Measurements from ENCODE around the gene TNRC6C. TPM values are rescaled to one million over a fixed set of nuclear protein-coding genes. Genes with fewer than 3 reads are reported as not detected.

Gene TNRC6C
- total and polyA plus RNA-seq, 2 of the 13 experiments (the other 11 are each of a cell fraction or from before 2014, with no cell fraction given), result 0.66 to 4.9 TPM

DNA sequence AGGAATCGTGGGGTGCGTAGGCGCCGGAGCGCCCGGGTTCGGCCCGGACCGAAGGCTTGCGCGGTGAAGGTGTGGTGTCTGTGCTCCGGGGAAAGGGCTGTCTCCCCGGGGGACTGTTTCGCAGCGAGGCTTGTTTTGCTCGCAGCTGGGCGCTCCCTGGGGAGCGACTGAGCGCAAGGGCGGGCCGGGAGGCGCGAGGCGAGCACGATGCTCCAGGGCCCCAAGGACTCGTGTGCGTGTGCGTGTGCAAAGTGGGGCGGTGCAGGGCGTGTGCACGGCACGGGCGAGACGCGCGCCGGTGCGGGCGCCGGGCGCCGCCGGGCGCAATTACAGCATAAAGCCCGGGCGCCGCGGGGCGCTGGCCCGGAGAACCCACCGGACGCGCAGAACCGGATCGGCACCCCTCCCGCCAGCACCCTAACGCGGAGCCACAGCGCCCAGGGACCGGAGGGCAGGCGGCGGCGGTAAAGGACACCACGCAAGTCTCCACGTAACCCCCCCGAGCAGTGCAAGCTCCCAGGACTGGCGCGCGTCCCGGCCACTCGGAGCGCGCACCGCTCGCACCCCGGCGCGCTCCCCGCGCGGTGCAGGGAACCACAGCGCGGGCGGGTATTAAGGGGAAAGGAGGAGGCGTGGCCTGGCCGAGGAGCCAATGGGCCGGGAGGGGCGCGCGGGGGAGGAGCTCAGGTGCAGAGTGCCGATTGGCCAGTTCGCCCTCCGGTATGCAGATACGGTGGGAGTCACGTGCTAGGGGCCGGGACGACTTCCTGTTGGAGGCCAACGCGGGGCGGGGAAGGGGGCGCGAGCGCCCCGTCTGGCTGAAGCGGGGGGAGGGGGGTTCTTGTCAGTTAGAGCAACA is at the start of gene TNRC6C (continued):
- TF ChIP-seq, protein P1, sequence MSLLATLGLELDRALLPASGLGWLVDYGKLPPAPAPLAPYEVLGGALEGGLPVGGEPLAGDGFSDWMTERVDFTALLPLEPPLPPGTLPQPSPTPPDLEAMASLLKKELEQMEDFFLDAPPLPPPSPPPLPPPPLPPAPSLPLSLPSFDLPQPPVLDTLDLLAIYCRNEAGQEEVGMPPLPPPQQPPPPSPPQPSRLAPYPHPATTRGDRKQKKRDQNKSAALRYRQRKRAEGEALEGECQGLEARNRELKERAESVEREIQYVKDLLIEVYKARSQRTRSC (CRISPR knock-in tag; IDR thresholded peaks at IDR 0.05; ENCODE audit: low read depth), result peak; percentile 93; the same call in 1 of the 2 replicates
- TF ChIP-seq ZNF703 (CRISPR knock-in tag; IDR thresholded peaks at IDR 0.05; ENCODE audit: borderline replicate concordance) (peak; percentile 91; the same call in 1 of the 2 replicates), HNF4A (CRISPR knock-in tag; IDR thresholded peaks at IDR 0.05) (no peak), FOXA3 (CRISPR knock-in tag; IDR thresholded peaks at IDR 0.05) (no peak; the same call in none of the 2 replicates), ZFX (CRISPR knock-in tag; IDR thresholded peaks at IDR 0.05; ENCODE audit: low read depth) (peak; percentile 89), ZNF264 (CRISPR knock-in tag; IDR thresholded peaks at IDR 0.05) (peak; percentile 85), TEAD2 (CRISPR knock-in tag; IDR thresholded peaks at IDR 0.05) (peak; percentile 19; the same call in 1 of the 2 replicates), TOE1 (CRISPR knock-in tag; IDR thresholded peaks at IDR 0.05) (peak; percentile 74; the same call in 1 of the 2 replicates), HOXA3 (CRISPR knock-in tag; IDR thresholded peaks at IDR 0.05) (peak; percentile 77; the same call in 1 of the 2 replicates), SCMH1 (CRISPR knock-in tag; IDR thresholded peaks at IDR 0.05; ENCODE audit: borderline replicate concordance) (no peak), STAT5B (CRISPR knock-in tag; IDR thresholded peaks at IDR 0.05) (peak; percentile 82), SOX13 (IDR thresholded peaks at IDR 0.05) (peak; percentile 74; the same call in 1 of the 2 replicates), SOX13 (CRISPR knock-in tag; conservative IDR thresholded peaks at IDR 0.05 in 1 of 2, IDR thresholded peaks at IDR 0.05 in 1 of 2) (peak in 1 of 2 experiments; percentile 29; a peak in 1 of 4 replicates)
- TF ChIP-seq, protein P2, sequence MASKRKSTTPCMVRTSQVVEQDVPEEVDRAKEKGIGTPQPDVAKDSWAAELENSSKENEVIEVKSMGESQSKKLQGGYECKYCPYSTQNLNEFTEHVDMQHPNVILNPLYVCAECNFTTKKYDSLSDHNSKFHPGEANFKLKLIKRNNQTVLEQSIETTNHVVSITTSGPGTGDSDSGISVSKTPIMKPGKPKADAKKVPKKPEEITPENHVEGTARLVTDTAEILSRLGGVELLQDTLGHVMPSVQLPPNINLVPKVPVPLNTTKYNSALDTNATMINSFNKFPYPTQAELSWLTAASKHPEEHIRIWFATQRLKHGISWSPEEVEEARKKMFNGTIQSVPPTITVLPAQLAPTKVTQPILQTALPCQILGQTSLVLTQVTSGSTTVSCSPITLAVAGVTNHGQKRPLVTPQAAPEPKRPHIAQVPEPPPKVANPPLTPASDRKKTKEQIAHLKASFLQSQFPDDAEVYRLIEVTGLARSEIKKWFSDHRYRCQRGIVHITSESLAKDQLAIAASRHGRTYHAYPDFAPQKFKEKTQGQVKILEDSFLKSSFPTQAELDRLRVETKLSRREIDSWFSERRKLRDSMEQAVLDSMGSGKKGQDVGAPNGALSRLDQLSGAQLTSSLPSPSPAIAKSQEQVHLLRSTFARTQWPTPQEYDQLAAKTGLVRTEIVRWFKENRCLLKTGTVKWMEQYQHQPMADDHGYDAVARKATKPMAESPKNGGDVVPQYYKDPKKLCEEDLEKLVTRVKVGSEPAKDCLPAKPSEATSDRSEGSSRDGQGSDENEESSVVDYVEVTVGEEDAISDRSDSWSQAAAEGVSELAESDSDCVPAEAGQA (IDR thresholded peaks at IDR 0.05; ENCODE audit: low read depth), result no peak; the same call in 1 of the 2 replicates
- TF ChIP-seq, protein P2 (CRISPR knock-in tag; IDR thresholded peaks at IDR 0.05; ENCODE audit: borderline replicate concordance), result peak; percentile 88; the same call in 1 of the 2 replicates
- TF ChIP-seq, protein P3, sequence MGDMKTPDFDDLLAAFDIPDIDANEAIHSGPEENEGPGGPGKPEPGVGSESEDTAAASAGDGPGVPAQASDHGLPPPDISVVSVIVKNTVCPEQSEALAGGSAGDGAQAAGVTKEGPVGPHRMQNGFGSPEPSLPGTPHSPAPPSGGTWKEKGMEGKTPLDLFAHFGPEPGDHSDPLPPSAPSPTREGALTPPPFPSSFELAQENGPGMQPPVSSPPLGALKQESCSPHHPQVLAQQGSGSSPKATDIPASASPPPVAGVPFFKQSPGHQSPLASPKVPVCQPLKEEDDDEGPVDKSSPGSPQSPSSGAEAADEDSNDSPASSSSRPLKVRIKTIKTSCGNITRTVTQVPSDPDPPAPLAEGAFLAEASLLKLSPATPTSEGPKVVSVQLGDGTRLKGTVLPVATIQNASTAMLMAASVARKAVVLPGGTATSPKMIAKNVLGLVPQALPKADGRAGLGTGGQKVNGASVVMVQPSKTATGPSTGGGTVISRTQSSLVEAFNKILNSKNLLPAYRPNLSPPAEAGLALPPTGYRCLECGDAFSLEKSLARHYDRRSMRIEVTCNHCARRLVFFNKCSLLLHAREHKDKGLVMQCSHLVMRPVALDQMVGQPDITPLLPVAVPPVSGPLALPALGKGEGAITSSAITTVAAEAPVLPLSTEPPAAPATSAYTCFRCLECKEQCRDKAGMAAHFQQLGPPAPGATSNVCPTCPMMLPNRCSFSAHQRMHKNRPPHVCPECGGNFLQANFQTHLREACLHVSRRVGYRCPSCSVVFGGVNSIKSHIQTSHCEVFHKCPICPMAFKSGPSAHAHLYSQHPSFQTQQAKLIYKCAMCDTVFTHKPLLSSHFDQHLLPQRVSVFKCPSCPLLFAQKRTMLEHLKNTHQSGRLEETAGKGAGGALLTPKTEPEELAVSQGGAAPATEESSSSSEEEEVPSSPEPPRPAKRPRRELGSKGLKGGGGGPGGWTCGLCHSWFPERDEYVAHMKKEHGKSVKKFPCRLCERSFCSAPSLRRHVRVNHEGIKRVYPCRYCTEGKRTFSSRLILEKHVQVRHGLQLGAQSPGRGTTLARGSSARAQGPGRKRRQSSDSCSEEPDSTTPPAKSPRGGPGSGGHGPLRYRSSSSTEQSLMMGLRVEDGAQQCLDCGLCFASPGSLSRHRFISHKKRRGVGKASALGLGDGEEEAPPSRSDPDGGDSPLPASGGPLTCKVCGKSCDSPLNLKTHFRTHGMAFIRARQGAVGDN (CRISPR knock-in tag; IDR thresholded peaks at IDR 0.05), result peak; percentile 98
